ENCODE results near the gene CLCN4. TPM values are rescaled to one million over a fixed set of nuclear protein-coding genes. Genes with fewer than 3 reads are reported as not detected.

The CLCN4 gene
- total RNA-seq, 1 experiment from 2014 or later: 10.0 TPM

DNA sequence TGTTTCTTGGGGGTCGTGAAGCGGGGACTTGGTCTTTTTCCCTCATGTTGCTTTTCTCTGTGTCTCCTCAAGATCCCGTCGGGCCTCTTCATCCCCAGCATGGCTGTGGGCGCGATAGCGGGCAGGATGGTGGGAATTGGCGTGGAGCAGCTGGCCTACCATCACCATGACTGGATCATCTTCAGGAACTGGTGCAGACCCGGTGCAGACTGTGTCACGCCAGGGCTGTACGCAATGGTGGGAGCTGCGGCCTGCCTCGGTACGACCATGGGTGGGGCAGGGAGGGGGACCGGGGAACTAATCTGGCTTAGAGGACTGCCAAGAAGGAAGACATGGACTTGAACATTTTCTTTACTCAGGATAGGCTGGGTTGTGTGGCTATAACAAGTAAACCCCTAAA, 55.6 kb downstream of the CLCN4 start:
- Histone ChIP-seq H3K27me3 (replicated peaks; ENCODE audit: control insufficient read depth, insufficient read depth, low read length) (no peaks in the 10 kb centered on the region), H3K4me1 (no peaks in the 10 kb centered on the region), H3K9me3 (no peaks in the 10 kb centered on the region), H3K4me3 (ENCODE audit: low read depth, low read length) (no peak overlapping the region), H3K36me3 (ENCODE audit: control insufficient read depth, insufficient read depth, low read length) (no peaks in the 10 kb centered on the region)
- DNase-seq: no peak
- no peak overlapping the region for H3K4me3 Mint-ChIP-seq (ENCODE audit: unreplicated experiment)
- H3K4me1 Mint-ChIP-seq (ENCODE audit: low read depth, unreplicated experiment): no peaks in the 10 kb centered on the region
- H3K27ac Mint-ChIP-seq (ENCODE audit: unreplicated experiment): no peak overlapping the region
- no peaks in the 10 kb centered on the region for H3K9me3 Mint-ChIP-seq (ENCODE audit: unreplicated experiment)
- peaks cover 7% of the 10 kb centered on the region for H3K36me3 Mint-ChIP-seq (ENCODE audit: insufficient read depth, unreplicated experiment)
- ChIA-PET POLR2A (no interaction called here), CTCF (no interaction called here)
- BruUV-seq (replicated peaks): no TSS peak
- intact Hi-C loops (cut with micrococcal nuclease; ENCODE audit: unreplicated experiment): no loop called here
- TF ChIP-seq, protein P1, sequence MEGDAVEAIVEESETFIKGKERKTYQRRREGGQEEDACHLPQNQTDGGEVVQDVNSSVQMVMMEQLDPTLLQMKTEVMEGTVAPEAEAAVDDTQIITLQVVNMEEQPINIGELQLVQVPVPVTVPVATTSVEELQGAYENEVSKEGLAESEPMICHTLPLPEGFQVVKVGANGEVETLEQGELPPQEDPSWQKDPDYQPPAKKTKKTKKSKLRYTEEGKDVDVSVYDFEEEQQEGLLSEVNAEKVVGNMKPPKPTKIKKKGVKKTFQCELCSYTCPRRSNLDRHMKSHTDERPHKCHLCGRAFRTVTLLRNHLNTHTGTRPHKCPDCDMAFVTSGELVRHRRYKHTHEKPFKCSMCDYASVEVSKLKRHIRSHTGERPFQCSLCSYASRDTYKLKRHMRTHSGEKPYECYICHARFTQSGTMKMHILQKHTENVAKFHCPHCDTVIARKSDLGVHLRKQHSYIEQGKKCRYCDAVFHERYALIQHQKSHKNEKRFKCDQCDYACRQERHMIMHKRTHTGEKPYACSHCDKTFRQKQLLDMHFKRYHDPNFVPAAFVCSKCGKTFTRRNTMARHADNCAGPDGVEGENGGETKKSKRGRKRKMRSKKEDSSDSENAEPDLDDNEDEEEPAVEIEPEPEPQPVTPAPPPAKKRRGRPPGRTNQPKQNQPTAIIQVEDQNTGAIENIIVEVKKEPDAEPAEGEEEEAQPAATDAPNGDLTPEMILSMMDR (IDR thresholded peaks at IDR 0.05; ENCODE audit: insufficient read depth in 1 of 2, low read depth in 1 of 2, low read length in 1 of 2, severe bottlenecking in 1 of 2, unreplicated experiment in 1 of 2): no peak
- H3K27me3 Mint-ChIP-seq (ENCODE audit: insufficient read depth, unreplicated experiment): no peaks in the 10 kb centered on the region

DNA sequence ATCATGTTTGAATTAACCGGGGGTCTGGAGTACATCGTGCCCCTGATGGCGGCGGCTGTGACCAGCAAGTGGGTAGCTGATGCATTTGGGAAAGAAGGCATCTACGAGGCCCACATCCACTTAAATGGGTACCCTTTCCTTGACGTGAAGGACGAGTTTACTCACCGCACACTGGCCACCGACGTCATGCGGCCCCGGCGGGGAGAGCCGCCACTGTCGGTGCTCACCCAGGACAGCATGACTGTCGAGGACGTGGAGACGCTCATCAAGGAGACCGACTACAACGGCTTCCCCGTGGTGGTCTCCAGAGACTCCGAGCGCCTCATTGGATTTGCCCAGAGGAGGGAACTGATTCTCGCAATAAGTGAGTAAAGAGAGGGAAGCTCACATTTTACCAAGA, 56.9 kb downstream of the CLCN4 start:
- TF ChIP-seq, protein P1 (IDR thresholded peaks at IDR 0.05; ENCODE audit: insufficient read depth in 1 of 2, low read depth in 1 of 2, low read length in 1 of 2, severe bottlenecking in 1 of 2, unreplicated experiment in 1 of 2): no peak
- no peak overlapping the region for H3K4me3 Mint-ChIP-seq (ENCODE audit: unreplicated experiment)
- no peak overlapping the region for H3K27ac Mint-ChIP-seq (ENCODE audit: unreplicated experiment)
- Histone ChIP-seq H3K4me1 (no peaks in the 10 kb centered on the region), H3K36me3 (ENCODE audit: control insufficient read depth, insufficient read depth, low read length) (no peaks in the 10 kb centered on the region), H3K27me3 (replicated peaks; ENCODE audit: control insufficient read depth, insufficient read depth, low read length) (no peaks in the 10 kb centered on the region), H3K4me3 (ENCODE audit: low read depth, low read length) (no peak overlapping the region), H3K9me3 (no peaks in the 10 kb centered on the region)
- CTCF ChIA-PET: no interaction called here
- DNase-seq: no peak
- POLR2A ChIA-PET: no interaction called here
- BruUV-seq (replicated peaks): no TSS peak
- intact Hi-C loops (cut with micrococcal nuclease; ENCODE audit: unreplicated experiment): no loop called here
- H3K4me1 Mint-ChIP-seq (ENCODE audit: low read depth, unreplicated experiment): no peaks in the 10 kb centered on the region
- no peaks in the 10 kb centered on the region for H3K36me3 Mint-ChIP-seq (ENCODE audit: insufficient read depth, unreplicated experiment)
- no peaks in the 10 kb centered on the region for H3K9me3 Mint-ChIP-seq (ENCODE audit: unreplicated experiment)
- H3K27me3 Mint-ChIP-seq (ENCODE audit: insufficient read depth, unreplicated experiment): no peaks in the 10 kb centered on the region

DNA sequence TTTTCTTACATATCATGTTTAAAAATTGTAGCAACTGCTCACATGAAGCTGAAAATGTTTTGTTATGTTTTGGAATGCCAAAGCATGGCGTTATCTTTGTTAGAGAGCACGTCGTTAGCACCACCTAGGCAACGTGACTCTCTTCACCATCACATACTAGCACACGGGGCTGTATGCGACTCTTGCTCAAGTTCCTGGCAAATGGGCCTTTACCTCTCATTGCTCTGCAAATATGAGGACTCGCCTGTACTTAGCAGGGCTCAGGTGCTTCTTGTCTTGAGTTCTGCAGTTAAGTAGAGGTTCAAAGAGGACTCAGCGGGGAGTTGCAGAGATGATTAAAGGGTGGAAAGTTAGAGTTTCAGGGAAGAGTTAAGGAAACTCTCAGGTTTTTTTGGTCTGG, 59.4 kb downstream of the CLCN4 start:
- H3K27ac Mint-ChIP-seq (ENCODE audit: unreplicated experiment): no peak overlapping the region
- TF ChIP-seq, protein P1 (IDR thresholded peaks at IDR 0.05; ENCODE audit: insufficient read depth in 1 of 2, low read depth in 1 of 2, low read length in 1 of 2, severe bottlenecking in 1 of 2, unreplicated experiment in 1 of 2): no peak
- Histone ChIP-seq H3K9me3 (no peaks in the 10 kb centered on the region), H3K4me1 (no peaks in the 10 kb centered on the region), H3K4me3 (ENCODE audit: low read depth, low read length) (no peak overlapping the region), H3K36me3 (ENCODE audit: control insufficient read depth, insufficient read depth, low read length) (no peaks in the 10 kb centered on the region), H3K27me3 (replicated peaks; ENCODE audit: control insufficient read depth, insufficient read depth, low read length) (no peaks in the 10 kb centered on the region)
- ChIA-PET POLR2A (no interaction called here), CTCF (no interaction called here)
- no peak overlapping the region for H3K4me3 Mint-ChIP-seq (ENCODE audit: unreplicated experiment)
- BruUV-seq (replicated peaks): no TSS peak
- DNase-seq: no peak
- H3K4me1 Mint-ChIP-seq (ENCODE audit: low read depth, unreplicated experiment): no peaks in the 10 kb centered on the region
- H3K9me3 Mint-ChIP-seq (ENCODE audit: unreplicated experiment): no peaks in the 10 kb centered on the region
- H3K36me3 Mint-ChIP-seq (ENCODE audit: insufficient read depth, unreplicated experiment): peaks cover 6% of the 10 kb centered on the region
- intact Hi-C loops (cut with micrococcal nuclease; ENCODE audit: unreplicated experiment): no loop called here
- no peaks in the 10 kb centered on the region for H3K27me3 Mint-ChIP-seq (ENCODE audit: insufficient read depth, unreplicated experiment)

Measured in Caco-2 (cell line).